NB4 (cell line): ENCODE results near the gene ZFAND2B.

Experiments
- CTCF ChIP-seq: IDR thresholded peaks from one replicate; pipeline ENCODE4 v1.5.1; 2012; ENCODE audit warnings: low read depth, low read length
- MAX ChIP-seq: IDR thresholded peaks from 2 replicates; pipeline ENCODE4 v1.6.1; 2011; ENCODE audit warnings: low read depth, low read length
- MYC ChIP-seq: IDR thresholded peaks from 2 replicates; pipeline ENCODE4 v1.6.1; 2011; ENCODE audit warnings: low read depth, low read length
- POLR2A ChIP-seq: IDR thresholded peaks from 2 replicates; pipeline ENCODE4 v1.6.1; 2011; ENCODE audit warnings: mild to moderate bottlenecking; ENCODE audit not compliant: insufficient read length; ENCODE audit errors: extremely low read depth

- TF ChIP-seq CTCF (no peak), MAX (peak; percentile 94), POLR2A (peak; percentile 84), MYC (peak; percentile 64; the same call in 1 of the 2 replicates)
Measured at GRCh38 chr2:219177552-219178376, 28.8 kb upstream of the ZFAND2B start, which contains the start of gene RETREG2.
